OCI-LY1 (cell line): ENCODE measurements around the gene DAO.

ENCODE experiments used
- H2AFZ ChIP-seq: fragments of 200-600 bp; sonication (generic), shearing (Covaris generic); 2 replicates; pipeline ENCODE4 v1.6.0; 2014; ENCODE audit warnings: antibody characterized with exemption, mild to moderate bottlenecking, low read length
- H3F3A ChIP-seq: fragments of 200-600 bp; sonication (generic), shearing (Covaris generic); 2 replicates; pipeline ENCODE4 v1.6.0; 2014; ENCODE audit warnings: mild to moderate bottlenecking, antibody characterized with exemption, low read length, moderate library complexity; ENCODE audit not compliant: insufficient read depth
- H3K27ac ChIP-seq: fragments of 200-600 bp; sonication (generic); 2 replicates; pipeline ENCODE4 v1.5.1; 2014; ENCODE audit warnings: low read length, mixed run types, mild to moderate bottlenecking, low read depth; ENCODE audit not compliant: poor library complexity, severe bottlenecking
- H3K27me3 ChIP-seq: fragments of 200-600 bp; sonication (generic); 2 replicates; pipeline ENCODE4 v1.6.0; 2014; ENCODE audit warnings: antibody characterized with exemption, mild to moderate bottlenecking, low read length, moderate library complexity; ENCODE audit not compliant: insufficient read depth
- H3K36me3 ChIP-seq: fragments of 200-600 bp; sonication (generic); 2 replicates; pipeline ENCODE4 v1.6.1; 2014; ENCODE audit warnings: mild to moderate bottlenecking, antibody characterized with exemption, low read length, moderate library complexity, mixed read lengths; ENCODE audit not compliant: insufficient read depth
- H3K4me1 ChIP-seq: fragments of 200-600 bp; sonication (generic); 2 replicates; pipeline ENCODE4 v1.5.1; 2014; ENCODE audit warnings: mild to moderate bottlenecking, low read length, moderate library complexity; ENCODE audit not compliant: insufficient read depth, severe bottlenecking
- H3K4me2 ChIP-seq: fragments of 200-600 bp; sonication (generic), shearing (Covaris generic); 2 replicates; pipeline ENCODE4 v1.6.1; 2014; ENCODE audit warnings: low read length
- H3K4me3 ChIP-seq: fragments of 200-600 bp; sonication (generic); 2 replicates; pipeline ENCODE4 v1.5.1; 2014; ENCODE audit warnings: low read length, low read depth, mild to moderate bottlenecking, mixed read lengths; ENCODE audit not compliant: poor library complexity, severe bottlenecking
- H3K79me2 ChIP-seq: fragments of 200-600 bp; shearing (Covaris generic); 2 replicates; pipeline ENCODE4 v1.6.1; 2016; ENCODE audit warnings: mixed run types, low read length, mixed read lengths; ENCODE audit not compliant: insufficient read depth
- H3K9ac ChIP-seq: fragments of 200-600 bp; sonication (generic), shearing (Covaris generic); 2 replicates; pipeline ENCODE4 v1.6.1; 2014; ENCODE audit warnings: mild to moderate bottlenecking, low read length, mixed read lengths
- H3K9me2 ChIP-seq: fragments of 200-600 bp; sonication (generic), shearing (Covaris generic); 2 replicates; pipeline ENCODE4 v1.6.1; 2014; ENCODE audit warnings: low read depth, mild to moderate bottlenecking, low read length, mixed read lengths
- H3K9me3 ChIP-seq: fragments of 200-600 bp; shearing (Covaris generic); 2 replicates; pipeline ENCODE4 v1.6.1; 2014; ENCODE audit warnings: low read length, mixed read lengths
- H4K20me1 ChIP-seq: fragments of 200-600 bp; sonication (generic), shearing (Covaris generic); 2 replicates; pipeline ENCODE4 v1.6.0; 2016; ENCODE audit warnings: mild to moderate bottlenecking, low read length; ENCODE audit not compliant: insufficient read depth
- EZH2 ChIP-seq: fragments of 200-600 bp; sonication (generic), shearing (Covaris generic); IDR thresholded peaks from 2 replicates; pipeline ENCODE4 v1.8.0; 2017; ENCODE audit warnings: borderline replicate concordance, mixed run types, mild to moderate bottlenecking, antibody characterized with exemption, low read length, moderate library complexity, mixed read lengths
- TF ChIP-seq, protein P1 (sequence below): fragments of 200-600 bp; sonication (generic), shearing (Covaris generic); IDR thresholded peaks from 2 replicates; pipeline ENCODE4 v1.5.1; 2017; ENCODE audit warnings: mild to moderate bottlenecking, antibody characterized with exemption, low read length, moderate library complexity, mixed read lengths

Gene DAO

DNA sequence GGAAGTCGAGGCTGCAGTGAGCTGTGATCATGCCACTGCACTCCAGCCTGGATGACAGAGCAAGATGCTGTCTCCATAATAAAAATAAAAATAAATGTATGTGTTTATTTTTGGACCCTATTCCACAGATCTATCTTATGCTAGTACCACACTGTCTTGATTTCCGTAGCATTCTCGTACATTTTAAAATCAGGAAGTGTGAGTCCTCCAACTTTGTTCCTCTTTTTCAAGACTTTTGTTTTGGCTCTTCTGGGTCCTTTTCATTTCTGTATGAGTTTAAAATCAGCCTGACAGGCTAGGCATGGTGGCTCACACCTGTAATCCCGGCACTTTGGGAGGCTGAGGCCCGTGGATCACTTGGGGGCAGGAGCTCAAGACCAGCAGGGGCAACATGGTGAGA is 25.8 kb downstream of the DAO start:
- no peaks in the 10 kb centered on the region for H3K9me3 ChIP-seq
- no peak overlapping the region for H3K4me2 ChIP-seq
- H3K27me3 ChIP-seq, result no peaks in the 10 kb centered on the region
- no peaks in the 10 kb centered on the region for H3K9me2 ChIP-seq
- H3K79me2 ChIP-seq, result no peaks in the 10 kb centered on the region
- no peaks in the 10 kb centered on the region for H4K20me1 ChIP-seq
- H2AFZ ChIP-seq, result no peak overlapping the region
- no peaks in the 10 kb centered on the region for H3F3A ChIP-seq
- no peaks in the 10 kb centered on the region for H3K4me1 ChIP-seq
- no peak overlapping the region for H3K27ac ChIP-seq
- H3K9ac ChIP-seq, result no peak overlapping the region
- no peak overlapping the region for H3K4me3 ChIP-seq
- H3K36me3 ChIP-seq, result no peaks in the 10 kb centered on the region
- no peak for TF ChIP-seq EZH2
- TF ChIP-seq, protein P1, sequence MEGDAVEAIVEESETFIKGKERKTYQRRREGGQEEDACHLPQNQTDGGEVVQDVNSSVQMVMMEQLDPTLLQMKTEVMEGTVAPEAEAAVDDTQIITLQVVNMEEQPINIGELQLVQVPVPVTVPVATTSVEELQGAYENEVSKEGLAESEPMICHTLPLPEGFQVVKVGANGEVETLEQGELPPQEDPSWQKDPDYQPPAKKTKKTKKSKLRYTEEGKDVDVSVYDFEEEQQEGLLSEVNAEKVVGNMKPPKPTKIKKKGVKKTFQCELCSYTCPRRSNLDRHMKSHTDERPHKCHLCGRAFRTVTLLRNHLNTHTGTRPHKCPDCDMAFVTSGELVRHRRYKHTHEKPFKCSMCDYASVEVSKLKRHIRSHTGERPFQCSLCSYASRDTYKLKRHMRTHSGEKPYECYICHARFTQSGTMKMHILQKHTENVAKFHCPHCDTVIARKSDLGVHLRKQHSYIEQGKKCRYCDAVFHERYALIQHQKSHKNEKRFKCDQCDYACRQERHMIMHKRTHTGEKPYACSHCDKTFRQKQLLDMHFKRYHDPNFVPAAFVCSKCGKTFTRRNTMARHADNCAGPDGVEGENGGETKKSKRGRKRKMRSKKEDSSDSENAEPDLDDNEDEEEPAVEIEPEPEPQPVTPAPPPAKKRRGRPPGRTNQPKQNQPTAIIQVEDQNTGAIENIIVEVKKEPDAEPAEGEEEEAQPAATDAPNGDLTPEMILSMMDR, result no peak

DNA sequence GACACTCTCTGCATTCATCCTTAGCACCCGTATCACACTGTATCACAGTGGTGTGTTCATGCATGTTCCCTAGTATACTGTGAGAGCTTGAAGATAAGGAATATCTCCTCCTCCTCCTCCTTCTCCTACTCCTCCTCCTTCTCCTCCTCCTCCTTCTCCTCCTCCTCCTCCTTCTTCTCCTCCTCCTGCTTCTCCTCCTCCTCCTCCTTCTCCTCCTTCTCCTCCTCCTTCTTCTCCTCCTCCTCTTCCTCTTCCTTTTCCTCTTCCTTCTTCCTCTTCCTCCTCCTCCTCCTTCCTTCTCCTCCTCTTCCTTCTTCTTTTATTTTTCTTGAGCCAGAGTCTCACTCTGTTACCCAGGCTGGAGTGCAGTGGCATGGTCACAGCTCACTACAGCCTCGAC is 27.1 kb downstream of the DAO start:
- no peak overlapping the region for H3K4me2 ChIP-seq
- H3K9me2 ChIP-seq, result no peaks in the 10 kb centered on the region
- H3K27ac ChIP-seq, result no peak overlapping the region
- H3K27me3 ChIP-seq, result no peaks in the 10 kb centered on the region
- TF ChIP-seq, protein P1, result no peak
- no peak for TF ChIP-seq EZH2
- H4K20me1 ChIP-seq, result no peaks in the 10 kb centered on the region
- no peak overlapping the region for H3K9ac ChIP-seq
- no peaks in the 10 kb centered on the region for H3K9me3 ChIP-seq
- no peaks in the 10 kb centered on the region for H3K4me1 ChIP-seq
- H2AFZ ChIP-seq, result no peak overlapping the region
- H3K4me3 ChIP-seq, result no peak overlapping the region
- H3F3A ChIP-seq, result no peaks in the 10 kb centered on the region
- H3K36me3 ChIP-seq, result no peaks in the 10 kb centered on the region
- H3K79me2 ChIP-seq, result no peaks in the 10 kb centered on the region

DNA sequence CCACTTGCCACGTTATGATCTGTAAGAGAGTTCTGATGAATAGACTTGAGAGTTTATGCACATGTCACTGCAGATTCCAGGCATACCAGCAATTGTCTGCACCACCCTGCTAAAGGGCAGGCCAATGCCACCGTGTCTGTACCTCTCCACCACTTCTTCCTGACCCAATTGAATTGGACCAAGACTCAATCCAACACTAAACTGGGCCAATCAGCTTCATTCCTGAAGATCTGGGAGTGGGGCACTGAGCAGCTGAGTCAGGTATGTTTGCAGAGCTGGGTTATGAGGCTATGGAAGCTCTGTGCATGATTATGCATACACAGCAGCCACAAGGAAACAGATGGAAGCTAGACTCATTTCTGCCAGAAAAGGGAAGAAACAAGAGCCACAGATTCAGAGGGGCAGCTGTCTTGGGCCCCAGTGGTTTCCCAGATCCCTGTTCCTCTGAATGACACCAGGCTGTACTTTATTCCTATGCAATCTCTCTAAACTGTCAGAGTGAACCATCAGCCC is 28.0 kb downstream of the DAO start:
- Histone ChIP-seq H3F3A (no peaks in the 10 kb centered on the region), H3K9me2 (no peaks in the 10 kb centered on the region), H3K27me3 (no peaks in the 10 kb centered on the region), H3K79me2 (no peaks in the 10 kb centered on the region), H3K9me3 (no peaks in the 10 kb centered on the region), H3K4me2 (no peak overlapping the region), H3K36me3 (no peaks in the 10 kb centered on the region), H3K27ac (no peak overlapping the region), H3K4me1 (no peaks in the 10 kb centered on the region), H3K4me3 (no peak overlapping the region), H3K9ac (no peak overlapping the region), H2AFZ (no peak overlapping the region), H4K20me1 (no peaks in the 10 kb centered on the region)
- no peak for TF ChIP-seq EZH2
- TF ChIP-seq, protein P1, result no peak
